ENCODE measurements around the gene ATG9B.

The ATG9B gene

DNA sequence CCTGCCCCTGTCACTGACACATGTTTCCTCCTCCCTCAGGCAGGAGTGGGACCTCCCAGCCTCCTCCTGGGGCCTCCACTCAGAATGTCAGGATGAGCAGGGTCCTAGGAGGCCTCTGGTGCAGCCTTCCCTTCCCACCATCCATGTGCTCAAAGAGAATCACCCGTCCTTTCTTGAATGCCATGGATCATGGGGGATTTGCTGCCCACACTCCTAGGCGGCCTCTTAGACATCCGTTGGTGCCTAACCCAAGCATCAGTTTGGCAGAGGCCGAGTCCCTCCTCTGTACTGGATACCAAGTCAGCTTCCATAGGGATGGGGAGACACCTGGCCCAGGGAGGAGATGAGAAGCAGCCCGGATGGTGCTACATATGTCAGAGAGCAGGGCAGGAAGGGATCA is 26.5 kb downstream of the ATG9B start:
- no peak for DNase-seq

DNA sequence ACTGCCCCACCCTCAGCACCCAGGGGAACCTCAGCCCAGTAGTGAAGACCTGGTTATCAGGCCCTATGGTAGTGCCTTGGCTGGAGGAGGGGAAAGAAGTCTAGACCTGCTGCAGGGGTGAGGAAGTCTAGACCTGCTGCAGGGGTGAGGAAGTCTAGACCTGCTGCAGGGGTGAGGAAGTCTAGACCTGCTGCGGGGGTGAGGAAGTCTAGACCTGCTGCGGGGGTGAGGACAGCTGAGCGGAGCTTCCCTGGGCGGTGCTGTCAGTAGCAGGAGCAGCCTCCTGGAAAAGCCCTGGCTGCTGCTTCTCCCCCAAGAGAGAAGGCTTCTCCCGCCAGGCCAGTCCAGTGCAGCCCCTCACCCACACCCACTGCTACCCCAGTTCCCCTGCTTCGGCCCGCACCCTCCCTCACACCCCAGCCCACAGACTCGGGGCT is 27.2 kb downstream of the ATG9B start:
- DNase-seq = no peak

DNA sequence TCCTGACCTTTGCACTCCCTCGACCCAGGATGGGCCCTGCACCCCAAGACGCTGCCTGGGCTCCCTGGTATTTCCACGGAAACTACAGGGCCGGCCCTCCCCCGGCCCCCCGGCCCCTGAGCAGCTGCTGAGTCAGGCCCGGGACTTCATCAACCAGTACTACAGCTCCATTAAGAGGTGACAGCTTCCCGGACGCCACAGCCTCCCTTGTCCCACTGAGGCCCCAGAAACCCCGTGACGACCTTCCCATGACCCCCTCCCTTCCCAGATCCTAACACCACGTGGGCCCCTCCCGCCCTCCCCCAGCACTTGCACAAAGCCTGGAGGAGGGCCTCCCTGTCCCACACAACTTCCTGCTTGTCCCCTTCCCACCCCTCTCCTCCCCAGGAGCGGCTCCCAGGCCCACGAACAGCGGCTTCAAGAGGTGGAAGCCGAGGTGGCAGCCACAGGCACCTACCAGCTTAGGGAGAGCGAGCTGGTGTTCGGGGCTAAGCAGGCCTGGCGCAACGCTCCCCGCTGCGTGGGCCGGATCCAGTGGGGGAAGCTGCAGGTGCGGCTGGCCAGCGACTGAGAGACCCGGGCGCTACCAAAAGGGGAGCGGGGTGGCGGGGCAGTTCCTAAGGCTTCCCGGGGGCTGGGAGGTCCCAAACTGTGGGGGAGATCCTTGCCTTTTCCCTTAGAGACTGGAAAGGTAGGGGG is 27.8 kb downstream of the ATG9B start:
- DNase-seq = no peak

DNA sequence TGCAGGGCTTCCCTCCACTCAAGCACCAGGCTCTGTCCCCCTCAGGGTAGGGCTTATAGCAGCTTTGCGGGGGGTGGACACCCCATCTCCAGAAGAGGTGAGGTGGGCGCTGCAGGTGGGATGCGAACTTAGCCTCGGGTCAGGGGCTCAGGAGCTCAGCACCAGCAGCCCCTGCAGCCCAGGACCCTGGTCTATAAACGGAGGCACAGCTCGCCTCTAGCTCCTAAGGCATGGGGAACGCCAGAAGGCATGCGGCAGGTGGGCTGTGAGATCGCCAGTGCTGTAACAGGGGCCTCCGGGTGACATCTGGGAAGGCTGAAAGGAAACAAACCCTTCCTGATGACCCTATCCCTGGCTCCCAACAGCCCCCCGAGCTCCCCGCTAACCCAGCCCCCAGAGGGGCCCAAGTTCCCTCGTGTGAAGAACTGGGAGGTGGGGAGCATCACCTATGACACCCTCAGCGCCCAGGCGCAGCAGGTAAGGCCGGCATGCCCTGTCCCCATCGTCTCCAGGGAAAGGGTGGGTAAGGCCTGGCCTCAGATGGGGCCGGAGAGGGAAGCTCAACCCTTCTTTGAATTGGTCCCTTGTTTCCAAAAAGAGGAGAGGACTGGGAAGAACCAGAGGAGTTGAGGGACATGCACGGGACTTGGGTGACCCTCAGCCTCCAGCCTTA is 29.3 kb downstream of the ATG9B start:
- no peak for DNase-seq

DNA sequence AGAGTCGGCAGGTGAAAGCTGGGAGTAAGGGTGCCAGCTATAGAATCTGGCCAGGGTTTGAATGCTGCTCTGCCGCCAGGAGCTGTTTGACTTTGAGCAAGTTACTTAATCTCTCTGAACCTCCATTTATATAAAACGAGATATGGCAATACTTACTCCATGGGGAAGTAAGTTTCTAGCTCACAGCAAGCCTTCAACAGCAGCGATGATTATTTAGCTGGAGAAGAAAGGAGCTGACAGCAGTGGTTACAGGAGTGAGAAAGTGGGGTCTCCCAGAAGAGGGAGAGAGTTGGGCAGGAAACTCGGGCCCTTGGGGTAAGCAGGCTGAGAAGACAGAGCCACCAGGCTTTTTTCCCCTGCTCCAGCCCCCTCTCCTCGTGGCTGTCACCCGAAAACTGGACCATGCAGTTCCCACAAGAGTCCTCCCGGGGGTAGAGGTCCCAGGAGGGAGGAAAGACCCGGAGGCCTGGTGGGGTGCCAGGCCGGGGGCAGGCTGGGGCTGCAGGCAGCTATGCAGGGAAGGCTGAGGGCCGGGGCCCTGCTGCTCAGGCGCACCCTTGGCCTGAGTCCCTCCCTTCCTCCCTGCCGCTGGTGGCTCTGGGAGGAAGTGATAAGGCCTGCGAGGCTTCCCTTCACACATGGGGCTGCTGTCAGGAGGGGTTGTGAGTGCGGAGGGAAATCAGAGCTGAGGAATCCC is 30.0 kb downstream of the ATG9B start:
- DNase-seq = no peak

DNA sequence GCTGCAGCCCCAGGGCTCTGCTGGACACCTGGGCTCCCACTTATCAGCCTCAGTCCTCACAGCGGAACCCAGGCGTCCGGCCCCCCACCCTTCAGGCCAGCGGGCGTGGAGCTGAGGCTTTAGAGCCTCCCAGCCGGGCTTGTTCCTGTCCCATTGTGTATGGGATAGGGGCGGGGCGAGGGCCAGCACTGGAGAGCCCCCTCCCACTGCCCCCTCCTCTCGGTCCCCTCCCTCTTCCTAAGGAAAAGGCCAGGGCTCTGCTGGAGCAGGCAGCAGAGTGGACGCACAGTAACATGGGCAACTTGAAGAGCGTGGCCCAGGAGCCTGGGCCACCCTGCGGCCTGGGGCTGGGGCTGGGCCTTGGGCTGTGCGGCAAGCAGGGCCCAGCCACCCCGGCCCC is 30.8 kb downstream of the ATG9B start:
- no peak for DNase-seq

DNA sequence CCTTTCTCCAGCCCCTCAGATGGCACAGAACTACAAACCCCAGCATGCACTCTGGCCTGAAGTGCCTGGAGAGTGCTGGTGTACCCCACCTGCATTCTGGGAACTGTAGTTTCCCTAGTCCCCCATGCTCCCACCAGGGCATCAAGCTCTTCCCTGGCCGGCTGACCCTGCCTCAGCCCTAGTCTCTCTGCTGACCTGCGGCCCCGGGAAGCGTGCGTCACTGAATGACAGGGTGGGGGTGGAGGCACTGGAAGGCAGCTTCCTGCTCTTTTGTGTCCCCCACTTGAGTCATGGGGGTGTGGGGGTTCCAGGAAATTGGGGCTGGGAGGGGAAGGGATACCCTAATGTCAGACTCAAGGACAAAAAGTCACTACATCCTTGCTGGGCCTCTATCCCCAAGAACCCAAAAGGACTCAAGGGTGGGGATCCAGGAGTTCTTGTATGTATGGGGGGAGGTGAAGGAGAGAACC is 31.4 kb downstream of the ATG9B start:
- DNase-seq = no peak

DNA sequence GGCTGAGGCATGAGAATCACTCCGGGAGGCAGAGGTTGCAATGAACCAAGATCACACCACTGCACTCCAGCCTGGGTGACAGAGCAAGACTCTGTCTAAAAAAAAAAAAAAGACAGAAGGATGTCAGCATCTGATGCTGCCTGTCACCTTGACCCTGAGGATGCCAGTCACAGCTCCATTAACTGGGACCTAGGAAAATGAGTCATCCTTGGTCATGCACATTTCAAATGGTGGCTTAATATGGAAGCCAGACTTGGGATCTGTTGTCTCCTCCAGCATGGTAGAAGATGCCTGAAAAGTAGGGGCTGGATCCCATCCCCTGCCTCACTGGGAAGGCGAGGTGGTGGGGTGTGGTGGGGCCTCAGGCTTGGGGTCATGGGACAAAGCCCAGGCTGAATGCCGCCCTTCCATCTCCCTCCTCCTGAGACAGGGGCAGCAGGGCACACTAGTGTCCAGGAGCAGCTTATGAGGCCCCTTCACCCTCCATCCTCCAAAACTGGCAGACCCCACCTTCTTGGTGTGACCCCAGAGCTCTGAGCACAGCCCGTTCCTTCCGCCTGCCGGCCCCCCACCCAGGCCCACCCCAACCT is 32.1 kb downstream of the ATG9B start:
- DNase-seq = no peak

DNA sequence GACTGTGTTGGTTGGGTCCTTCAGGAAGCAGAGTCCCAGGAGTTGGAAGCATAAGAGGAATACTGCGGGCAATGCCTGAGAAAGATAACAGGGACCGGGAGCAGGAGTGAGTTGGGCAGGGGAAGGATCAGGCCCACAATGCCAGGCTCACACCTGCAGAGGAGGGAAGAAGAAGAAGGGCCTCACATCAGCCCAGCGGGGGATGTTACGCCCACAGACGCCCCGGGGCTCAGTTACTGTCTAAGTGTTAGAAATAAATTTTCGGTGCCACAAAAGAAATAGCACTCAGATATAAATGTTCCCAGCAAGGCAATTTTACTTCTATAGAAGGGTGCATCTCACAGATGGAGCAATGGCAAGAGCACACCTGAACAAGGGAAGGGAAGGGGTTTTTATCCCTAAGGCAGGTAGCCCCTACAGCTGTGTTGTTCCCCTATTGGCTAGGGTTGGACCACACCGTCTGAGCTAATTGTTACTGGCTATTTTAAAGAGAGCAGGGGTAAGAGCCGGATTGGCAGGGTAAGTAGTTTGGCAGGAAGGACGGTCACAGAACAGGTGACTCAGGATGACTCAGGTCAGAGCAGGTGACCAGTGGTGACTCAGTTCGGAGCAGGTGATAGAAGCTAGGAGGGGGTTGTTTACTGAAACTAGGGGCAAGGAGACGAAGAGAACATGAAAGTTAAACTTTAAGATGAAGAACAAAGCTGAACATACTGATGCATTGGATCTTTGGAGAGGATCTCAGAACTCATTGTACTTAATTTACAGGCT is 33.7 kb downstream of the ATG9B start, which contains the start of gene NOS3:
NOS3 (plus strand) TSS at position 602 of the 771 bp plus-strand sequence. CDS start 2,787 bp downstream, outside the sequence.
- no peak for DNase-seq

DNA sequence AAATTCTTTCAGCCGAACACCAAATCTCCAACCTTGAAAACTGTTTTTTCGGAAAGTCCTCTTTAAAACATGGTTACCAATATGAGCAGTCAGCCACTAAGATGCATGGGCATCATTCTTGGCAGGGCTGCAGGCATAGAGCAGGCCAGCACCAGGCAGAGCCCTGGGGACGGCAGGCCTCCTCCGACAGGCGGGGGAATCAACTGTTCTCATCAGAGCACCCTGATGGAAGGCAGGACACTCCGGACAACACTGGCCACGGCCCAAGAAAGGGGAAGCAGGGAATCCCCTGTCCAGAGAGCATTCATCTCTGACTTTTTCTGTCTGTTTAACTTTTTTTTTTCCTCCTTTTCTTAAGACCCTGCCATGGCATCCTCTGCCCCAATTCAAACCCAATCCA is 34.8 kb downstream of the ATG9B start:
- no peak for DNase-seq

DNA sequence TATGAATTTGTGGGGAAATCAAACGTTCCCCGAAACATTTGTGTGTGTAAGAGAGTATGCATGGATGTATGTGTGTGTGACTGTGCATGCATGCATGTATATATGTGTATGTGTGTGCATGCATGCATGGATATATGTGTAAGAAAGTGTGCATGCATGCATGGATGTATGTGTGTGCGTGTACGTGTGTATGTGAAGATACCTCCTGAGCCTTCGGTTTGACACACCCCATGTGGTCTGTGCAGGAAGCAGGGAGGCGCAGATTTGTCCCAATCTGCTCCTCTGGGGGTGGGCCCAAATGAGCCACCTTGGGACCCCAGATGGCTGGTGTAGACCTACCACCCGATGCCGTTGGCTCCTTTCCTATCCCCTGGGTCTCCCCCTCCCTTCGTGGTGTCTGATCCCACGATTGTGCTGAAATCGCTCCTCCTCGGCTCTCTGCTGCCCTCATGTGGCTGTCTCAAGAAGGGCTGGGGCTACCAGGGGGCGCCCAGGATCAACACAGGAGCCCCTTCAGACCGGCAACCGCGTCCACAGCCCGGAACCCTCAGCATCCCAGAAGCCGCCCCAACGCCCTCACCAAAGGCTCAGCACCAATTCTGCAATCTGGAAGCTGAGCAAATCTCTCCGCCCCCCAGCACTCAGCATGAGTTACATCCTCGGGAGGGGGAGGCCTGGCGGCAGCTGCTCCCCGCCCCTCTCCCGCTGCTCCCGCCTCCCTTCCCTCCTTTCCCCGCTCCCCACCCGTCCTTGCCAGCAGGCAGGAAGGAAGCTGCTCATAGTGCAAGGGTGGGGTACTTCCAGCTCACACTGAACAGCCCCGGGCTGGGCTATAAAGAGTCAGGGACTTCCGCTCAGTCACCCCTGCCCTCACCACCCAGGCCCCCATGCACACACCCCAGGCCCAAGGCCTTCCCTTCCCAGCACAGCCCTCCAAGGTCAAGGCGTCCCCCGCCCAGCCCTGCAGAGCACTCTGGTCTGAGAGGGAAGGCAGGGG is 35.8 kb downstream of the ATG9B start:
- DNase-seq = peak; percentile 74

DNA sequence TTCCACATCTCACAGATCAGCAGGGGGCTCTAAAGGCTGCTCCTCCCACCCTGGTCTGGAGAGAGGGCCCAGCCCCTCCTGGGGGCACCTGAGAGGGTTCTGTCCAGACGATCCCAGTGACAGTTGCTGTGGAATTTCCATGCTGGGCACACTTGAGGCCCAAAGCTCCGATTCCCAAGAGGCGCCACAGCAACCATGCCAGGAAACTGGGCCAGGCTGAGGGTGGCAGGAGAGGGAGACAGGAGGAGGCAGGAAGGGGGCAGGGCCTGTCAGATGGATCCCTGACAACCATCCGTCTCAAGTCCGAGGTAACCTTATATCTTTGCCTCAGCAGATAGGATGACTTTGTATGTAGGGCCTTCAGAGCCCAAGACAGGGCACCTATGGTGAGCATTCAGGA is 37.7 kb downstream of the ATG9B start:
- DNase-seq = no peak

DNA sequence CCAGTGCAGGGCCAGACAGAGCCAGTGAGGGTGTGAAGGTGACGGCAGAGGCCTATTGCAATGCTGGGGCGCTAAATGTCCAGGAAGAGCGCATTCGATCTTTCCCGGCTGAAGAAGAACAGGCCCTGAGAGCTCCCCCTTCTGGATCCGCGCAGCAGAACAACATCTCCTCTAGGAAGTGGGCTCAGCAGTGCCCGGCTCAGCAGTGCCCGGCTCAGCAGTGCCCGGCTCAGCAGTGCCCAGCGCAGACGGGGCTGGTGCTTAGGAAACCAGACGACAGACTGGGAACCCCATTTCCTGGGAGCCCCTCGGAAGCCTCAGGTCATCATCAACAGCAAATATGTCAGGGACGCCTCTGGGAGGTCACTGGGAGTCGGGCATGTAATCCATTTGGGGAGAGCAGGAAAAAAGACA is 38.2 kb downstream of the ATG9B start:
- peak; percentile 64 for DNase-seq

DNA sequence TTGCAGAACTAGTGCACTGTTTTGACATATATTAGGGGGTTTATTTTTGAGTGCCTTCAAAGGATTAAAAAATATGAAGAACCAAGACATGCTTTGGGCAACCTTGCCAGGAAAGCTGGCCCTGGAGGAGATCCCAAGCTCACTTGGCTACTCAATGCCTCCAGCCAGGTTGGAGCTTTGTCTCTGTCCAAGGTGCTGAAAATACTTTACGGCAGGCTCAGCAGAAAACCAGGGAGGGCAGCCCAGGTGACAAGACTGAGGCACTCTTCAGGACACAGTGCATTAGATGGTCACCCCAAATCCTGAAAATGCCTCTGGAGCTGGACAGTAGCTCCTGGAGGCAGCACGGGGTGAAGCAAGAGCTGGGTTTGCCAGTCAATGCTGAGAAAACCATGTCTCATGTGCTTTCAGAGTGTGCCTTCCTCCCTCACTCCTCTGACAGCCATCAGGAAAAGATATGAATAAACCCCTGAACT is 40.4 kb downstream of the ATG9B start:
- DNase-seq = no peak

DNA sequence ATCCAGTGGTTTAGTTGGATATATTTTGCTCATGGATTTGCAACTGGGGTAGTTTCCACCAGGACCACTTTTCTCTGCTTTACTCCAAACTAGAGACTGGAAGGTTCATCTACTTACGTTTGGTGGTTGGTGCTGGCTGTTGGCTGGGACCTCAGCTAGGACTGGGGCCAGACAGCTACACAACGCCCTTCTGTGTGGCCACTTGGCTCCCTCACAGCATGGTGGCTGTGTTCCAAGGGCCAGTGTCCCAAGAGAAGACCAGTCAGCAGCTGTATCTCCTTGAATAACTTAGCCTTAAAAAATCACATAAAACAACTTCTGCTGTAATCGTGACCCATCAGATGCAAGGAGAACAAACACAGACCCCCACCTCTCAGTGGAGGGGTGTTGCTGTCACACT is 41.9 kb downstream of the ATG9B start:
- DNase-seq = no peak

DNA sequence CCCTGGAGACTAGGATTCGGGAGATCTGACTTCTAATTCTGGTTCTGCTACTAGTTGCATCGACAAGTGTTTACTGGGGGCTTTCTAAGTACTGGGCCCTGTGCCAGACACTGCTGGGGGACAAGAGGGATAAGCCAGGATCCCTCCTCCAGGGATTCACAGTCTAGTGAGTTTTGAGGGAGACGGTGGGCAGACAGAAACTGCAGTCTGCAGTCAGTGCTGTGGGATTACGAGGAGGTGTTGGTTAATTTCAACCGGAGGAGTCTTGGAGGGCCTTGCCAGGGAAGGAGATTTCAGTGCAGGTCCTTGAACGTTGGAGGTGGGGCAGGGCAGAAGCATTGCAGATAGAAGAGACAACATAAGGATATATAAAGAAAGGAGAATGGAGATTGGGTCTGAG is 42.6 kb downstream of the ATG9B start:
- DNase-seq = no peak

DNA sequence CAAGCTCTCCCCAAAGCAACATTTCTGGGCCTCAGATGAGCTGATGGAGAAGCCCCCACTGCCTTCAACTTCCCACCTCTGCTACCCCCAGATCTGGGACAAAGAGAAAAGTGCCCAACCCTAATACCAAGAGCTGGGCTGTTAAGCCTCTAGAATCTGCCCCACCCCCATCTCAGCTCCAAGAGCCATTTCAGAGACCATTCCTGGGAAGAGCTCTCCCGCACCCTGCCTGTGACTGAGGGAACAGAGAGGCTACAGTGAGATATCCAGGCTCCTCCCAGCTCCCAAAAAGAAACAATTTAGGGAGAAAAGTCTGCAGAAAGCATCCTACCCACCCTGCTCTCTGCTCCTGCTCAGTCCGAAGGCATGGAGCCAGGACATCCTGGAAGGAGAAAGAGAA is 43.6 kb downstream of the ATG9B start:
- no peak for DNase-seq

DNA sequence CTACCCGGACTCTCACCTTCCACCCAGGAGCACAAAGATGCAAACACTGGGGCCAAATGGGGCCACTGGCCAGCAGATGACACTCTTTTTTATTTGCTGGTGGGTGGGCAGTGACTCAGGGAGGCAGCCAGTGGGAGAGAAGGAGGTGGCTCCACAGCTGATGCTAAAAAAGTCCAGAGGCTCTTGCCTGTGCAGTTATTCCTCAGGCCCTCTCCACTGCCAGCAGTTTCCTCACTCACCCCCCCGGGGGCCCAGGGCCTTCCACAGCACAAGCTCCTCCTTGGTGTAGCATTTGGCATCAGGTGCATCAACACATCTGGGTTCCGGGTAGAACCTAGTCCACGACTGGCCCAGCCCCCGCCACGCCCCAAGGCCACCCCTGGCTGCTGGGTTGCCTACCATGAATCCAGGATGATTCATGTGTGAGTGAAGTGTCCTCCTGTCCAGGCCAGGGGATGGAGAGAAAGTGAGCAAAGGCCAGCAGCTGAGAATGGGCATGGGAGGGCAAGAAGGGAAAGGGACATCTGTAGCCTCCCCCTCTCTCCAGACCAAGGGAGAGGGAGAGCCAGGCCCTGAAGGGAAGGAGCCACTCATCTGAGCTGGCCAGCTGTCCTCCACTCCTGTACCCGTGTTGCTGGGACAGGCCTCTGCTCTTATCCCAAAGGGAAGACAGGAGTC is 44.4 kb downstream of the ATG9B start:
- DNase-seq = no peak

DNA sequence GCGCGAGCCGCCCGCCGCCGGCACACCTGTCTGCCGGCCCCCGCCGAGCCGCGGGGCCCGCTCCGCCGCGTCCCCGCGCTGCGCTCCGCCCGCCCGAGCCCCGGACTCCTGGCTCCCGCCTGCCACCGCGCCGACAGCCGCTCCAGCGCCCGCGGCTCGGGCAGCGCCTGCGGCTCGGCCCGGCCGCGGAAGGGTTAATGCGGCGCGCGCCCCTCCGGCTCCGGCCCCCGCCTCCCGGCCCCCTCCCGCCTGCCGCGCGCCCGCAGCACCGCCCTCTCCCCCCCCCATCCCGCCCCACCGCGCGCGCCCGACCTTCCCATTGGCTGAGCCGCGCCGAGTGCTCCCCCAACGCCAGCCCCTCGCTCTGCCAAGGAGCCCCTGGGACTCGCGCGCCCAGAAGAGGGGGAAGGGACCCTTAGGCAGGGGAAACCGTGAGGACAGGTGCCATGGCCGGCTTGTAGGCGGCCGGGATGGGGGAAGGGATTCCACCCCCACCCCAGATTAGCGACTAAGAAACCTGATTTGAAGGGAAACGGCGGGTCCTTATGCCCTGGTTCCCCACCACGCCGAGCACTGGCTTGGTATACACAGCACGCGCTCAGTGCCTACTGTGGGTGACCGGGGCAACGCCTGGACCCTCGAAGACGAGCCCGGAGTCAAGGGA is 46.0 kb downstream of the ATG9B start, which contains the start of gene KCNH2:
KCNH2 (minus strand) TSS at position 196 of the 664 bp plus-strand sequence. CDS start 408 bp downstream, outside the sequence.
- DNase-seq = peak; percentile 25
